Hepatocyte (in vitro differentiated cells): Measurements from ENCODE around the gene SCN2B. TPM values are rescaled to one million over a fixed set of nuclear protein-coding genes. Genes with fewer than 3 reads are reported as not detected.

Experiments
- DNase-seq: peaks from one replicate; pipeline ENCODE4 v3.0.0-alpha.2; 2016; ENCODE audit warnings: low spot score
- H2AFZ ChIP-seq: fragments of 200-600 bp; sonication (generic); 2 replicates; pipeline ENCODE4 v1.6.0; 2016; ENCODE audit warnings: antibody characterized with exemption, mild to moderate bottlenecking
- H3K27ac ChIP-seq: fragments of 200-600 bp; sonication (generic); 2 replicates; pipeline ENCODE4 v1.5.1; 2016; ENCODE audit warnings: mild to moderate bottlenecking
- H3K27me3 ChIP-seq: fragments of 200-600 bp; sonication (generic); 2 replicates; pipeline ENCODE4 v1.6.1; 2016
- H3K36me3 ChIP-seq: fragments of 200-600 bp; sonication (generic); replicated peaks from 2 replicates; pipeline ENCODE4 v1.5.1; 2016; ENCODE audit warnings: low read depth; ENCODE audit not compliant: insufficient read depth
- H3K4me1 ChIP-seq: fragments of 200-600 bp; sonication (generic); 2 replicates; pipeline ENCODE4 v1.5.1; 2016; ENCODE audit warnings: mild to moderate bottlenecking, moderate library complexity; ENCODE audit not compliant: insufficient read depth
- H3K4me2 ChIP-seq: fragments of 200-600 bp; sonication (generic); 2 replicates; pipeline ENCODE4 v1.6.0; 2016
- H3K4me3 ChIP-seq: fragments of 200-600 bp; sonication (generic); 2 replicates; pipeline ENCODE4 v1.5.1; 2016; ENCODE audit warnings: mild to moderate bottlenecking
- H3K79me2 ChIP-seq: fragments of 200-600 bp; sonication (generic); 2 replicates; pipeline ENCODE4 v1.6.0; 2017; ENCODE audit warnings: mild to moderate bottlenecking
- H3K9me2 ChIP-seq: fragments of 200-600 bp; sonication (generic); replicated peaks from 2 replicates; pipeline ENCODE4 v1.6.0; 2017; ENCODE audit warnings: mild to moderate bottlenecking; ENCODE audit not compliant: insufficient read depth
- H3K9me3 ChIP-seq: fragments of 200-600 bp; sonication (generic); 2 replicates; pipeline ENCODE4 v1.5.1; 2016; ENCODE audit warnings: low read depth, mild to moderate bottlenecking
- H4K20me1 ChIP-seq: fragments of 200-600 bp; sonication (generic); 2 replicates; pipeline ENCODE4 v1.6.0; 2016; ENCODE audit warnings: mild to moderate bottlenecking; ENCODE audit not compliant: insufficient read depth, poor library complexity, severe bottlenecking
- EZH2 ChIP-seq: fragments of 200-600 bp; sonication (generic); IDR thresholded peaks from 2 replicates; pipeline ENCODE4 v1.6.1; 2016; ENCODE audit warnings: antibody characterized with exemption, mild to moderate bottlenecking, borderline replicate concordance
- EZH2phosphoT487 ChIP-seq: fragments of 200-600 bp; sonication (generic); IDR thresholded peaks from one replicate; pipeline ENCODE4 v1.6.1; 2018; ENCODE audit warnings: antibody characterized with exemption, mild to moderate bottlenecking, low read depth, moderate library complexity; ENCODE audit not compliant: unreplicated experiment, severe bottlenecking
- WGBS: methylation state at CpG from one replicate; pipeline ENCODE4 v1.1.6; 2016; ENCODE audit warnings: low lambda C conversion rate; ENCODE audit errors: missing lambda C conversion rate; 5-methylcytosine and 5-hydroxymethylcytosine counted together
- polyA plus RNA-seq: library from polyadenylated mRNA; unstranded; fragments of >200 nt; fragmentation: Nextera tagmentation; extraction: Ambion mirVana; gene quantifications from 2 replicates; pipeline ENCODE4 v1.2.1, GENCODE V29; 2016
- total RNA-seq: library from RNA; depleted of rRNA; stranded (reverse); fragments of >200 nt; gene quantifications from 2 replicates; pipeline ENCODE4 v1.2.3, GENCODE V29; 2014
- TF ChIP-seq, protein P1 (sequence below): fragments of 200-600 bp; sonication (generic); IDR thresholded peaks from 2 replicates; pipeline ENCODE4 v1.5.1; 2016; ENCODE audit warnings: antibody characterized with exemption, mild to moderate bottlenecking; ENCODE audit not compliant: poor library complexity

SCN2B gene
- total and polyA plus RNA-seq, 2 experiments from 2014 or later = 1.1 to 1.2 TPM

DNA sequence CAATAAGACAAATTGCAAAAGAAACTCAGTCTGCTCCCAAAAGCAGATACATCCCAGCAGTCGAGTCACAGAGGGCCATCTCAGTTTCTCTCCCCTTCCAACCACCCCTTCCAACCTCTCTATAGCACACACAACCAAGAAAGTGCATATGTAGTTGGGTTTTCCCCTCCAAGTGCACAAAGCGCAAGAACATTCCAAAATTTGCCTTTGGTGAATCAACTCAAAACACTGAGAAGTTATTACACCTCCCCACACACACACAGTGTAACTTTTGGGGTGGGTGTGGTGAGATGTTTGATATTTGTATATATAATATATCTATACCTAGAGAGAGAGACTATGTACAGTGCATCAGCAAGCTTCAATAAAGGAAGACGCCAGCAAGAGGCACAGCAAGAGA, 13.6 kb downstream of the SCN2B start:
- Histone ChIP-seq H3K36me3 (no peaks in the 10 kb centered on the region), H2AFZ (no peak overlapping the region), H3K79me2 (no peaks in the 10 kb centered on the region), H3K27ac (no peak overlapping the region), H3K9me2 (no peaks in the 10 kb centered on the region), H3K4me1 (no peaks in the 10 kb centered on the region), H4K20me1 (no peaks in the 10 kb centered on the region), H3K27me3 (peaks cover 44% of the 10 kb centered on the region), H3K4me2 (no peak overlapping the region), H3K4me3 (no peak overlapping the region), H3K9me3 (no peaks in the 10 kb centered on the region)
- TF ChIP-seq EZH2 = no peak
- no peak for TF ChIP-seq EZH2phosphoT487
- TF ChIP-seq, protein P1, sequence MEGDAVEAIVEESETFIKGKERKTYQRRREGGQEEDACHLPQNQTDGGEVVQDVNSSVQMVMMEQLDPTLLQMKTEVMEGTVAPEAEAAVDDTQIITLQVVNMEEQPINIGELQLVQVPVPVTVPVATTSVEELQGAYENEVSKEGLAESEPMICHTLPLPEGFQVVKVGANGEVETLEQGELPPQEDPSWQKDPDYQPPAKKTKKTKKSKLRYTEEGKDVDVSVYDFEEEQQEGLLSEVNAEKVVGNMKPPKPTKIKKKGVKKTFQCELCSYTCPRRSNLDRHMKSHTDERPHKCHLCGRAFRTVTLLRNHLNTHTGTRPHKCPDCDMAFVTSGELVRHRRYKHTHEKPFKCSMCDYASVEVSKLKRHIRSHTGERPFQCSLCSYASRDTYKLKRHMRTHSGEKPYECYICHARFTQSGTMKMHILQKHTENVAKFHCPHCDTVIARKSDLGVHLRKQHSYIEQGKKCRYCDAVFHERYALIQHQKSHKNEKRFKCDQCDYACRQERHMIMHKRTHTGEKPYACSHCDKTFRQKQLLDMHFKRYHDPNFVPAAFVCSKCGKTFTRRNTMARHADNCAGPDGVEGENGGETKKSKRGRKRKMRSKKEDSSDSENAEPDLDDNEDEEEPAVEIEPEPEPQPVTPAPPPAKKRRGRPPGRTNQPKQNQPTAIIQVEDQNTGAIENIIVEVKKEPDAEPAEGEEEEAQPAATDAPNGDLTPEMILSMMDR = no peak
- WGBS = 87% methylated on average over 3 of the region's 3 CpGs
- no peak for DNase-seq

DNA sequence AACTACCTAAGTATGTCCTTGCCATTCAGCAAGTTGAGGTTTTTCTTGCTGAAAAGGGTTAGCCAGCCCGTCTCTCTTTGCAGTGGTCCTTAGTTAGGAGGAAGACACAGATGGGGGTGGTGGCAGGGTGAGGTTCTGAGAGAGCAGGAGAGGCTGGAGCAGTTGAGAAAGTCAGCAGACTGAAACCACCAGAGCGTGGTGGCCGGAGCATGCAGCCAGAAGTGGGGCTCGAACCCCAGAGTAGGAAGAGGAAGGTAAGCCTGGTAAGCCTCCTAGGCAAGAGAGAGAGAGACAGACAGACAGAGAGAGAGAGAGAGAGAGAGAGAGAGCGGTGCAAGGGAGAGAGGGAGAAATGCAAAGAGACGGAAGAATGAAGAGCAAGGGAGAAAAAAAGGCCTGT, 14.7 kb downstream of the SCN2B start:
- Histone ChIP-seq H2AFZ (no peak overlapping the region), H3K4me3 (no peak overlapping the region), H3K9me2 (no peaks in the 10 kb centered on the region), H3K79me2 (no peaks in the 10 kb centered on the region), H4K20me1 (no peaks in the 10 kb centered on the region), H3K27ac (no peak overlapping the region), H3K27me3 (peaks cover 55% of the 10 kb centered on the region), H3K36me3 (no peaks in the 10 kb centered on the region), H3K4me1 (peaks cover 3% of the 10 kb centered on the region), H3K4me2 (no peak overlapping the region), H3K9me3 (no peaks in the 10 kb centered on the region)
- TF ChIP-seq, protein P1 = no peak
- TF ChIP-seq EZH2 = no peak
- no peak for TF ChIP-seq EZH2phosphoT487
- DNase-seq = no peak
- 84% methylated on average over 6 of the region's 6 CpGs for WGBS

DNA sequence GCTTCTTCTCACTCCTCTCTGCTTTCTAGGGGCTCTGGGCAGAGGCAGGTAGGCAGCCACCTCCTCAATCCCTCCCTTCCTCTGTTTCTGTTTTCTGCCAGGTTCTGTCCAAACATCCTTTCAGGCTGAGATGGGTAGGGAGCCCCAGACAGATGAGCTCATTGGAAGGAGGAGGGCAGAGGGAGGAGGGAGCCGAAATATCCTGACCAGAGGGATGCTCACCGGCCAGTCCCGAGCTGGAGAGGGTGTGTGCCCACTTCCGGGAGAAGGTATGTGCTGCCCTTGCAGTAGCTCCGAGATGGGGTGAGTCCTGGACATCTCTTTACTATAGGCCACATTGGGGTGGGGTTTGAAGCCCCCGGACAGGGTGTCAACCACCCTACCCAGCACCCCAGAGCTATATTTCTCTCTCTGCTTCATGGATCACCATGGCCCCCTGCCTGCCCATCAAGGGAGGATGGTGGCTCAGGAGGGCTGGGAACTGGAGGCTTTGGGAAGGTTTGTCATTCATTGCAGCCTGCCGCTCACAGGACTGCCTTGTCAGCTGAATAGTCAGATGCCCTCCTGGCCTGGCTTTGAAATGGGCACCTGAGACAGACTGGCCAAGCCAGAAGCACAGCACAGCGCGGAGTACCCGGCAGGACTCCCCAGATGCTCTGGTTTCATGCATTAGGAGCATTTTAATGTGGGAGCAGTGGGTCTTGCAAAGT, 19.1 kb downstream of the SCN2B start:
- no peak overlapping the region for H3K4me3 ChIP-seq
- no peaks in the 10 kb centered on the region for H4K20me1 ChIP-seq
- H3K4me2 ChIP-seq = peak overlapping the region; percentile 72
- no peak overlapping the region for H2AFZ ChIP-seq
- TF ChIP-seq, protein P1 = no peak
- TF ChIP-seq EZH2 (no peak), EZH2phosphoT487 (no peak)
- H3K27ac ChIP-seq = no peak overlapping the region
- no peaks in the 10 kb centered on the region for H3K9me2 ChIP-seq
- DNase-seq = no peak
- H3K27me3 ChIP-seq = peaks cover 86% of the 10 kb centered on the region
- no peaks in the 10 kb centered on the region for H3K9me3 ChIP-seq
- WGBS = 33% methylated on average over 10 of the region's 10 CpGs
- no peaks in the 10 kb centered on the region for H3K36me3 ChIP-seq
- peaks cover 22% of the 10 kb centered on the region for H3K4me1 ChIP-seq
- no peaks in the 10 kb centered on the region for H3K79me2 ChIP-seq
